PFSK-1 (cell line): ENCODE results near the gene ZNF626.

Experiments used
- POLR2AphosphoS5 ChIP-seq: IDR thresholded peaks from 2 replicates; pipeline ENCODE4 v1.6.1; 2012; ENCODE audit warnings: low read depth, mild to moderate bottlenecking, control low read depth, low read length, moderate library complexity
- TAF1 ChIP-seq: IDR thresholded peaks from 2 replicates; pipeline ENCODE4 v1.6.1; 2012; ENCODE audit warnings: low read length, control low read depth, borderline replicate concordance; ENCODE audit not compliant: insufficient read depth

DNA sequence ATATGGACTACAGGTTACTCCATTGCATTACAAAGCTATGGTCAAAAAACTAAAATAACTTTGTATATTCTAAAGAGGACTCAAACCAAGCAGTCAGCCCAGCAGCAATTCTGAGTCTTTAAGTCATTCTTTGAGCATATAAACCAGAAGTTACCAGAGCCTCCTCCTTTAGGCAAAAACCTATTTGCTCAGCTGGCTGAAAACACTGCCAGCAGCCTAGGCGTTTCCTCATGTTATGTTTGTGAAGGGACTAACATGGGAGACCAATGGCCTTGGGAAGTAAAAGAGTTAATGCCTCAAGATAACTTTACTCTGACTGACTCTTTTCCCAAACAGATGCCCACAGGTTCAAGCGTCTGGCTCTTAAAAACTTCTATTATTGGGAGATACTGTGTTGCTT is 45.3 kb downstream of the ZNF626 start:
- no peak for TF ChIP-seq TAF1
- no peak for TF ChIP-seq POLR2AphosphoS5
